OCI-LY7 (cell line): ENCODE data around the gene TMIE. TPM values are rescaled to one million over a fixed set of nuclear protein-coding genes. Genes with fewer than 3 reads are reported as not detected.

Experiments
- BruUV-seq: library from RNA; stranded (reverse); fragments of 400-500 nt; replicated peaks from 2 replicates; lab custom pipeline; 2021; lab: Mats Ljungman, UMichigan
- CTCF ChIA-PET: fragments of 300-600 bp; sonication (Branson Sonifier 250); formaldehyde crosslinking; loops from one replicate; lab custom pipeline; 2022; ENCODE audit warnings: antibody characterized with exemption; ENCODE audit not compliant: unreplicated experiment; lab: Charles Lee
- POLR2A ChIA-PET: fragments of 300-600 bp; sonication (Branson Sonifier 250); formaldehyde crosslinking; loops from one replicate; lab custom pipeline; 2022; ENCODE audit warnings: antibody characterized with exemption; lab: Charles Lee
- DNase-seq: peaks from one replicate; pipeline ENCODE4 v3.0.0-alpha.2; 2015; ENCODE audit warnings: low spot score
- H2AFZ ChIP-seq: fragments of 200-600 bp; sonication (generic), shearing (Covaris generic); 2 replicates; pipeline ENCODE4 v1.6.1; 2014; ENCODE audit warnings: mild to moderate bottlenecking, antibody characterized with exemption, low read length, moderate library complexity
- H3K27ac ChIP-seq: fragments of 200-600 bp; sonication (generic); 2 replicates; pipeline ENCODE4 v1.5.1; 2014; ENCODE audit warnings: mixed run types, low read depth, mild to moderate bottlenecking, moderate library complexity, low read length, inconsistent platforms; ENCODE audit not compliant: poor library complexity, severe bottlenecking
- H3K36me3 ChIP-seq: fragments of 200-600 bp; sonication (generic); 2 replicates; pipeline ENCODE4 v1.6.1; 2014; ENCODE audit warnings: mild to moderate bottlenecking, antibody characterized with exemption, low read length, moderate library complexity, mixed read lengths; ENCODE audit not compliant: insufficient read depth
- H3K4me1 ChIP-seq: fragments of 200-600 bp; sonication (generic); 2 replicates; pipeline ENCODE4 v1.5.1; 2014; ENCODE audit warnings: mild to moderate bottlenecking, low read length; ENCODE audit not compliant: insufficient read depth, poor library complexity, severe bottlenecking
- H3K4me2 ChIP-seq: fragments of 200-600 bp; sonication (generic); 2 replicates; pipeline ENCODE4 v1.6.1; 2014; ENCODE audit warnings: mild to moderate bottlenecking, low read length
- H3K4me3 ChIP-seq: fragments of 200-600 bp; sonication (generic); 2 replicates; pipeline ENCODE4 v1.5.1; 2014; ENCODE audit warnings: mild to moderate bottlenecking, low read depth, low read length; ENCODE audit not compliant: poor library complexity, severe bottlenecking
- H3K79me2 ChIP-seq: fragments of 200-600 bp; sonication (generic); 2 replicates; pipeline ENCODE4 v1.6.1; 2016; ENCODE audit warnings: low read depth, mild to moderate bottlenecking, low read length, moderate library complexity, mixed read lengths; ENCODE audit not compliant: insufficient read depth
- H3K9me2 ChIP-seq: fragments of 200-600 bp; sonication (generic); 2 replicates; pipeline ENCODE4 v1.6.1; 2016; ENCODE audit warnings: mild to moderate bottlenecking, low read length, mixed read lengths; ENCODE audit not compliant: insufficient read depth
- H3K9me3 ChIP-seq: fragments of 200-600 bp; sonication (generic); 2 replicates; pipeline ENCODE4 v1.6.1; 2014; ENCODE audit warnings: mild to moderate bottlenecking, mixed run types, low read length, mixed read lengths
- H4K20me1 ChIP-seq: fragments of 200-600 bp; sonication (generic); 2 replicates; pipeline ENCODE4 v1.6.1; 2014; ENCODE audit warnings: mild to moderate bottlenecking, antibody characterized with exemption, low read length, moderate library complexity, mixed read lengths; ENCODE audit not compliant: insufficient read depth
- CTCF ChIP-seq: fragments of 200-600 bp; sonication (generic); conservative IDR thresholded peaks from 2 replicates; pipeline ENCODE4 v1.5.1; 2014; ENCODE audit warnings: mild to moderate bottlenecking, antibody characterized with exemption, low read length, moderate library complexity, mixed read lengths
- EZH2phosphoT487 ChIP-seq: fragments of 200-600 bp; sonication (generic); IDR thresholded peaks from 2 replicates; pipeline ENCODE4 v1.6.1; 2018; ENCODE audit warnings: low read depth, borderline replicate concordance, mild to moderate bottlenecking, mixed run types, antibody characterized with exemption, low read length, moderate library complexity, mixed read lengths
- intact Hi-C: fragments of 100-400 bp; cut with micrococcal nuclease; formaldehyde crosslinking; loops from one replicate; pipeline ENCODE4 v1.10.0; 2022; ENCODE audit not compliant: unreplicated experiment
- total RNA-seq, 2 experiments: library from RNA; depleted of rRNA in 1 of 2; stranded (reverse); fragments of >200 nt in 1 of 2; shearing (Covaris generic) in 1 of 2; gene quantifications; 2 replicates each; pipeline ENCODE4 v1.2.3, GENCODE V29; 2014 to 2022

Gene TMIE
- total RNA-seq, 2 experiments from 2014 or later, result not detected

GRCh38 chr3:46656778-46657556, 44.2 kb upstream of the TMIE start:
- TF ChIP-seq EZH2phosphoT487, result no peak
- no peak for TF ChIP-seq CTCF
- H3K4me1 ChIP-seq, result peaks cover 5% of the 10 kb centered on the region
- no peak overlapping the region for H3K4me2 ChIP-seq
- H3K4me3 ChIP-seq, result no peak overlapping the region
- H3K79me2 ChIP-seq, result no peaks in the 10 kb centered on the region
- no peak overlapping the region for H3K27ac ChIP-seq
- no peaks in the 10 kb centered on the region for H3K9me2 ChIP-seq
- no peaks in the 10 kb centered on the region for H3K36me3 ChIP-seq
- no TSS peak for BruUV-seq
- CTCF ChIA-PET, result no interaction called here
- no peaks in the 10 kb centered on the region for H4K20me1 ChIP-seq
- POLR2A ChIA-PET, result no interaction called here
- intact Hi-C loops, result no loop called here
- no peak for DNase-seq
- peaks cover 6% of the 10 kb centered on the region; the same call in 1 of the 2 replicates for H3K9me3 ChIP-seq
- no peak overlapping the region for H2AFZ ChIP-seq

GRCh38 chr3:46659285-46659684, 41.9 kb upstream of the TMIE start:
- POLR2A ChIA-PET, result no interaction called here
- CTCF ChIA-PET, result no interaction called here

More at GRCh38 chr3:46659285-46659684, 41.9 kb upstream of the TMIE start:
- no TSS peak for BruUV-seq
- no peaks in the 10 kb centered on the region for H3K79me2 ChIP-seq
- no peaks in the 10 kb centered on the region for H3K9me3 ChIP-seq
- TF ChIP-seq EZH2phosphoT487 (no peak), CTCF (no peak)
- no peaks in the 10 kb centered on the region for H4K20me1 ChIP-seq
- H3K36me3 ChIP-seq, result no peaks in the 10 kb centered on the region
- H2AFZ ChIP-seq, result no peak overlapping the region
- no peak overlapping the region for H3K27ac ChIP-seq
- intact Hi-C loops, result no loop called here
- peaks cover 5% of the 10 kb centered on the region for H3K4me1 ChIP-seq
- H3K9me2 ChIP-seq, result no peaks in the 10 kb centered on the region
- DNase-seq, result no peak
- H3K4me2 ChIP-seq, result no peak overlapping the region
- H3K4me3 ChIP-seq, result no peak overlapping the region
